WTC11 (cell line): Measurements from ENCODE around the gene SLC6A9.

Experiments used
- FOXP1 ChIP-seq: sonication (generic); formaldehyde crosslinking; IDR thresholded peaks from 2 replicates; pipeline ENCODE4 v1.8.0; 2022; ENCODE audit warnings: missing genetic modification reagents, mild to moderate bottlenecking, moderate library complexity, borderline replicate concordance
- JUN ChIP-seq: sonication (generic); formaldehyde crosslinking; IDR thresholded peaks from 2 replicates; pipeline ENCODE4 v1.8.0; 2023; ENCODE audit warnings: mild to moderate bottlenecking, missing genetic modification reagents
- NR2C2 ChIP-seq: sonication (generic); formaldehyde crosslinking; IDR thresholded peaks from 2 replicates; pipeline ENCODE4 v1.8.0; 2022; ENCODE audit warnings: mild to moderate bottlenecking, missing genetic modification reagents
- NR3C1 ChIP-seq: sonication (generic); formaldehyde crosslinking; conservative IDR thresholded peaks from 2 replicates; pipeline ENCODE4 v1.8.1; 2023; ENCODE audit warnings: low read depth, mild to moderate bottlenecking, missing genetic modification reagents
- SP1 ChIP-seq: sonication (generic); formaldehyde crosslinking; conservative IDR thresholded peaks from 2 replicates; pipeline ENCODE4 v1.8.1; 2022; ENCODE audit warnings: missing genetic modification reagents
- ZNF121 ChIP-seq: sonication (generic); formaldehyde crosslinking; IDR thresholded peaks from 2 replicates; pipeline ENCODE4 v1.8.0; 2023; ENCODE audit warnings: missing genetic modification reagents
- ZNF138 ChIP-seq: sonication (generic); formaldehyde crosslinking; conservative IDR thresholded peaks from 2 replicates; pipeline ENCODE4 v1.8.1; 2022; ENCODE audit warnings: mild to moderate bottlenecking, moderate library complexity, missing genetic modification reagents
- TF ChIP-seq, protein P1 (sequence below): fragments of 200-600 bp; IDR thresholded peaks from 2 replicates; pipeline ENCODE4 v1.8.0; 2022; ENCODE audit warnings: antibody characterized with exemption
- TF ChIP-seq, protein P2 (sequence below): sonication (generic); formaldehyde crosslinking; IDR thresholded peaks from 2 replicates; pipeline ENCODE4 v1.8.0; 2023; ENCODE audit warnings: missing genetic modification reagents
- TF ChIP-seq, protein P3 (sequence below): sonication (generic); formaldehyde crosslinking; IDR thresholded peaks from 2 replicates; pipeline ENCODE4 v1.8.0; 2022; ENCODE audit warnings: mild to moderate bottlenecking, missing genetic modification reagents
- TF ChIP-seq, protein P4 (sequence below): sonication (generic); formaldehyde crosslinking; IDR thresholded peaks from 2 replicates; pipeline ENCODE4 v1.8.1; 2022; ENCODE audit warnings: low read depth, missing genetic modification reagents, borderline replicate concordance
- TF ChIP-seq, protein P5 (sequence below): sonication (generic); formaldehyde crosslinking; IDR thresholded peaks from 2 replicates; pipeline ENCODE4 v1.8.1; 2023; ENCODE audit warnings: mild to moderate bottlenecking, missing genetic modification reagents
- TF ChIP-seq, protein P6 (sequence below): fragments of 250-450 bp; sonication (Bioruptor Pico); IDR thresholded peaks from 2 replicates; pipeline ENCODE4 v1.9.0; 2021; ENCODE audit warnings: mild to moderate bottlenecking, borderline replicate concordance

DNA sequence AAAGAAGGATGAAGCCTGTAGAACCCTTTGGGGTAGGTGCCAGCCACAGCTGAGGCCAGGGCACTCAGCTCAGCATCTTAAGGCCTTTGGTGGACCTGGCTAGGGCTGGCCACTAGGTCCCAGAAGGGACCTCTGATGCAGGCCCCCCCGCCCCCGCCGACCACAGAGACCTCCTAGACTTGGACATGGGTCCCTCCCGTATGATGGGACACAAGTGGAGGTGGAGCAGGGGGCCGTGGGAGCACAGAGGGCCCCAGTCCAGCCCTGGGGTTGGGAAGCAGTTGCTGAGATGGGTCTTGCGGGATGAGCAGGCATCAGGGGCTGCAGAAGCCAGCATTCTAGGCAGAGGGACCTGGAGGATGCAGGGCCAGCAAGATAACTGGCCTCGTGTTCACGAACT, 49.0 kb downstream of the SLC6A9 start:
- TF ChIP-seq, protein P1, sequence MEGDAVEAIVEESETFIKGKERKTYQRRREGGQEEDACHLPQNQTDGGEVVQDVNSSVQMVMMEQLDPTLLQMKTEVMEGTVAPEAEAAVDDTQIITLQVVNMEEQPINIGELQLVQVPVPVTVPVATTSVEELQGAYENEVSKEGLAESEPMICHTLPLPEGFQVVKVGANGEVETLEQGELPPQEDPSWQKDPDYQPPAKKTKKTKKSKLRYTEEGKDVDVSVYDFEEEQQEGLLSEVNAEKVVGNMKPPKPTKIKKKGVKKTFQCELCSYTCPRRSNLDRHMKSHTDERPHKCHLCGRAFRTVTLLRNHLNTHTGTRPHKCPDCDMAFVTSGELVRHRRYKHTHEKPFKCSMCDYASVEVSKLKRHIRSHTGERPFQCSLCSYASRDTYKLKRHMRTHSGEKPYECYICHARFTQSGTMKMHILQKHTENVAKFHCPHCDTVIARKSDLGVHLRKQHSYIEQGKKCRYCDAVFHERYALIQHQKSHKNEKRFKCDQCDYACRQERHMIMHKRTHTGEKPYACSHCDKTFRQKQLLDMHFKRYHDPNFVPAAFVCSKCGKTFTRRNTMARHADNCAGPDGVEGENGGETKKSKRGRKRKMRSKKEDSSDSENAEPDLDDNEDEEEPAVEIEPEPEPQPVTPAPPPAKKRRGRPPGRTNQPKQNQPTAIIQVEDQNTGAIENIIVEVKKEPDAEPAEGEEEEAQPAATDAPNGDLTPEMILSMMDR, result no peak
- TF ChIP-seq NR2C2 (CRISPR knock-in tag) (no peak), JUN (no peak), FOXP1 (CRISPR knock-in tag) (no peak), ZNF138 (CRISPR knock-in tag) (no peak), ZNF121 (CRISPR knock-in tag) (no peak), SP1 (CRISPR knock-in tag) (no peak), NR3C1 (CRISPR knock-in tag) (no peak)
- TF ChIP-seq, protein P2, sequence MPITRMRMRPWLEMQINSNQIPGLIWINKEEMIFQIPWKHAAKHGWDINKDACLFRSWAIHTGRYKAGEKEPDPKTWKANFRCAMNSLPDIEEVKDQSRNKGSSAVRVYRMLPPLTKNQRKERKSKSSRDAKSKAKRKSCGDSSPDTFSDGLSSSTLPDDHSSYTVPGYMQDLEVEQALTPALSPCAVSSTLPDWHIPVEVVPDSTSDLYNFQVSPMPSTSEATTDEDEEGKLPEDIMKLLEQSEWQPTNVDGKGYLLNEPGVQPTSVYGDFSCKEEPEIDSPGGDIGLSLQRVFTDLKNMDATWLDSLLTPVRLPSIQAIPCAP (CRISPR knock-in tag), result no peak
- TF ChIP-seq, protein P3, sequence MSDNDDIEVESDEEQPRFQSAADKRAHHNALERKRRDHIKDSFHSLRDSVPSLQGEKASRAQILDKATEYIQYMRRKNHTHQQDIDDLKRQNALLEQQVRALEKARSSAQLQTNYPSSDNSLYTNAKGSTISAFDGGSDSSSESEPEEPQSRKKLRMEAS, result no peak
- TF ChIP-seq, protein P4, sequence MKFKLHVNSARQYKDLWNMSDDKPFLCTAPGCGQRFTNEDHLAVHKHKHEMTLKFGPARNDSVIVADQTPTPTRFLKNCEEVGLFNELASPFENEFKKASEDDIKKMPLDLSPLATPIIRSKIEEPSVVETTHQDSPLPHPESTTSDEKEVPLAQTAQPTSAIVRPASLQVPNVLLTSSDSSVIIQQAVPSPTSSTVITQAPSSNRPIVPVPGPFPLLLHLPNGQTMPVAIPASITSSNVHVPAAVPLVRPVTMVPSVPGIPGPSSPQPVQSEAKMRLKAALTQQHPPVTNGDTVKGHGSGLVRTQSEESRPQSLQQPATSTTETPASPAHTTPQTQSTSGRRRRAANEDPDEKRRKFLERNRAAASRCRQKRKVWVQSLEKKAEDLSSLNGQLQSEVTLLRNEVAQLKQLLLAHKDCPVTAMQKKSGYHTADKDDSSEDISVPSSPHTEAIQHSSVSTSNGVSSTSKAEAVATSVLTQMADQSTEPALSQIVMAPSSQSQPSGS, result no peak
- TF ChIP-seq, protein P5, sequence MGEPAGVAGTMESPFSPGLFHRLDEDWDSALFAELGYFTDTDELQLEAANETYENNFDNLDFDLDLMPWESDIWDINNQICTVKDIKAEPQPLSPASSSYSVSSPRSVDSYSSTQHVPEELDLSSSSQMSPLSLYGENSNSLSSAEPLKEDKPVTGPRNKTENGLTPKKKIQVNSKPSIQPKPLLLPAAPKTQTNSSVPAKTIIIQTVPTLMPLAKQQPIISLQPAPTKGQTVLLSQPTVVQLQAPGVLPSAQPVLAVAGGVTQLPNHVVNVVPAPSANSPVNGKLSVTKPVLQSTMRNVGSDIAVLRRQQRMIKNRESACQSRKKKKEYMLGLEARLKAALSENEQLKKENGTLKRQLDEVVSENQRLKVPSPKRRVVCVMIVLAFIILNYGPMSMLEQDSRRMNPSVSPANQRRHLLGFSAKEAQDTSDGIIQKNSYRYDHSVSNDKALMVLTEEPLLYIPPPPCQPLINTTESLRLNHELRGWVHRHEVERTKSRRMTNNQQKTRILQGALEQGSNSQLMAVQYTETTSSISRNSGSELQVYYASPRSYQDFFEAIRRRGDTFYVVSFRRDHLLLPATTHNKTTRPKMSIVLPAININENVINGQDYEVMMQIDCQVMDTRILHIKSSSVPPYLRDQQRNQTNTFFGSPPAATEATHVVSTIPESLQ (CRISPR knock-in tag), result no peak
- TF ChIP-seq, protein P6, sequence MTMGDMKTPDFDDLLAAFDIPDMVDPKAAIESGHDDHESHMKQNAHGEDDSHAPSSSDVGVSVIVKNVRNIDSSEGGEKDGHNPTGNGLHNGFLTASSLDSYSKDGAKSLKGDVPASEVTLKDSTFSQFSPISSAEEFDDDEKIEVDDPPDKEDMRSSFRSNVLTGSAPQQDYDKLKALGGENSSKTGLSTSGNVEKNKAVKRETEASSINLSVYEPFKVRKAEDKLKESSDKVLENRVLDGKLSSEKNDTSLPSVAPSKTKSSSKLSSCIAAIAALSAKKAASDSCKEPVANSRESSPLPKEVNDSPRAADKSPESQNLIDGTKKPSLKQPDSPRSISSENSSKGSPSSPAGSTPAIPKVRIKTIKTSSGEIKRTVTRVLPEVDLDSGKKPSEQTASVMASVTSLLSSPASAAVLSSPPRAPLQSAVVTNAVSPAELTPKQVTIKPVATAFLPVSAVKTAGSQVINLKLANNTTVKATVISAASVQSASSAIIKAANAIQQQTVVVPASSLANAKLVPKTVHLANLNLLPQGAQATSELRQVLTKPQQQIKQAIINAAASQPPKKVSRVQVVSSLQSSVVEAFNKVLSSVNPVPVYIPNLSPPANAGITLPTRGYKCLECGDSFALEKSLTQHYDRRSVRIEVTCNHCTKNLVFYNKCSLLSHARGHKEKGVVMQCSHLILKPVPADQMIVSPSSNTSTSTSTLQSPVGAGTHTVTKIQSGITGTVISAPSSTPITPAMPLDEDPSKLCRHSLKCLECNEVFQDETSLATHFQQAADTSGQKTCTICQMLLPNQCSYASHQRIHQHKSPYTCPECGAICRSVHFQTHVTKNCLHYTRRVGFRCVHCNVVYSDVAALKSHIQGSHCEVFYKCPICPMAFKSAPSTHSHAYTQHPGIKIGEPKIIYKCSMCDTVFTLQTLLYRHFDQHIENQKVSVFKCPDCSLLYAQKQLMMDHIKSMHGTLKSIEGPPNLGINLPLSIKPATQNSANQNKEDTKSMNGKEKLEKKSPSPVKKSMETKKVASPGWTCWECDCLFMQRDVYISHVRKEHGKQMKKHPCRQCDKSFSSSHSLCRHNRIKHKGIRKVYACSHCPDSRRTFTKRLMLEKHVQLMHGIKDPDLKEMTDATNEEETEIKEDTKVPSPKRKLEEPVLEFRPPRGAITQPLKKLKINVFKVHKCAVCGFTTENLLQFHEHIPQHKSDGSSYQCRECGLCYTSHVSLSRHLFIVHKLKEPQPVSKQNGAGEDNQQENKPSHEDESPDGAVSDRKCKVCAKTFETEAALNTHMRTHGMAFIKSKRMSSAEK (CRISPR knock-in tag), result no peak
